HCT116 (cell line): Measurements from ENCODE around the gene MUSTN1. TPM values are rescaled to one million over a fixed set of nuclear protein-coding genes. Genes with fewer than 3 reads are reported as not detected.

ENCODE experiments used
- ATAC-seq: fragments of 200-7000 bp; cut with Tn5 transposase; 2 replicates; pipeline ENCODE4 v1.9.1; 2020; ENCODE audit warnings: mild to moderate bottlenecking, moderate library complexity
- BruUV-seq: library from RNA; stranded (reverse); fragments of 400-500 nt; replicated peaks from 2 replicates; lab custom pipeline; 2021; lab: Mats Ljungman, UMichigan
- CTCF ChIA-PET: fragments of 300-600 bp; sonication (Branson Sonifier 250); formaldehyde crosslinking; loops from one replicate; lab custom pipeline; 2021; ENCODE audit warnings: antibody characterized with exemption; lab: Charles Lee
- POLR2A ChIA-PET: fragments of 300-600, 350-600 bp; sonication (Branson Sonifier 250); formaldehyde crosslinking; loops from one replicate; lab custom pipeline; 2021; ENCODE audit warnings: antibody characterized with exemption; lab: Charles Lee
- RAD21 ChIA-PET, 2 experiments: fragments of 300-600 bp; sonication (Branson Sonifier 250); formaldehyde crosslinking; loops; one replicate each; lab custom pipeline; 2023; ENCODE audit warnings: low total read pairs in 2 of 2; ENCODE audit not compliant: uncharacterized antibody in 2 of 2, unreplicated experiment in 2 of 2, low non-redundant PET in 1 of 2; lab: Charles Lee
- DNase-seq: peaks from one replicate; pipeline ENCODE4 v3.0.0-alpha.2; 2010; ENCODE audit warnings: low read depth, low spot score
- H2AFZ ChIP-seq: fragments of 200-600 bp; shearing (Covaris generic), sonication (generic); 2 replicates; pipeline ENCODE4 v1.6.1; 2017; ENCODE audit warnings: low read depth, mixed run types, mixed read lengths, antibody characterized with exemption, low read length; ENCODE audit not compliant: poor library complexity, severe bottlenecking
- H3K27ac ChIP-seq: 2 replicates; pipeline ENCODE4 v1.5.1; 2012; ENCODE audit warnings: low read depth, low read length
- H3K27me3 ChIP-seq: fragments of 200-600 bp; sonication (generic); 2 replicates; pipeline ENCODE4 v1.6.1; 2016; ENCODE audit warnings: mixed run types, low read length, mixed read lengths; ENCODE audit not compliant: insufficient read depth
- H3K36me3 ChIP-seq, 2 experiments: fragments of 200-500 bp in 1 of 2; fragments of 200-600 bp in 1 of 2; sonication (Bioruptor generic) in 1 of 2; sonication (generic) in 1 of 2; 2 replicates each; pipeline versions ENCODE4 v1.5.1 to v1.6.1; 2014 to 2016; ENCODE audit warnings: low read length in 2 of 2, inconsistent platforms in 1 of 2, mixed read lengths in 1 of 2, mixed run types in 1 of 2; ENCODE audit not compliant: insufficient read depth in 2 of 2, control insufficient read depth in 1 of 2
- H3K4me1 ChIP-seq, 2 experiments: fragments of 200-600 bp in 1 of 2; sonication (generic) in 1 of 2; 2 replicates each; pipeline versions ENCODE4 v1.5.1 to v1.6.1; 2012 to 2017; ENCODE audit warnings: low read length in 2 of 2, inconsistent platforms in 1 of 2, mild to moderate bottlenecking in 1 of 2, mixed read lengths in 1 of 2, mixed run types in 1 of 2, moderate library complexity in 1 of 2; ENCODE audit not compliant: insufficient read depth in 2 of 2, control insufficient read depth in 1 of 2
- H3K4me2 ChIP-seq: fragments of 200-600 bp; sonication (generic); 2 replicates; pipeline ENCODE4 v1.6.1; 2017; ENCODE audit warnings: mixed run types, low read length, mixed read lengths
- H3K4me3 ChIP-seq, 2 experiments: fragments of 200-600 bp in 1 of 2; sonication (generic) in 1 of 2; replicated peaks in 1 of 2; 2 replicates each; pipeline ENCODE4 v1.5.1; 2011 to 2016; ENCODE audit warnings: low read length in 2 of 2, control low read depth in 1 of 2, low read depth in 1 of 2, mild to moderate bottlenecking in 1 of 2, mixed read lengths in 1 of 2, mixed run types in 1 of 2
- H3K79me2 ChIP-seq: fragments of 200-600 bp; sonication (generic); 2 replicates; pipeline ENCODE4 v1.6.1; 2017; ENCODE audit warnings: mild to moderate bottlenecking, mixed run types, low read length, moderate library complexity, mixed read lengths; ENCODE audit not compliant: insufficient read depth
- H3K9ac ChIP-seq: fragments of 200-600 bp; sonication (generic); 2 replicates; pipeline ENCODE4 v1.6.1; 2016; ENCODE audit warnings: low read length, mixed read lengths
- H3K9me2 ChIP-seq: fragments of 200-600 bp; sonication (generic), shearing (Covaris generic); 2 replicates; pipeline ENCODE4 v1.6.1; 2017; ENCODE audit warnings: mixed run types, mild to moderate bottlenecking, moderate library complexity; ENCODE audit not compliant: insufficient read depth
- H3K9me3 ChIP-seq, 2 experiments: fragments of 200-500 bp in 1 of 2; fragments of 200-600 bp in 1 of 2; sonication (Bioruptor generic) in 1 of 2; sonication (generic) in 1 of 2; 2 replicates each; pipeline ENCODE4 v1.6.1; 2014 to 2017; ENCODE audit warnings: low read length in 2 of 2, mixed read lengths in 2 of 2, inconsistent platforms in 1 of 2, low read depth in 1 of 2, mild to moderate bottlenecking in 1 of 2, mixed run types in 1 of 2, moderate library complexity in 1 of 2; ENCODE audit not compliant: control insufficient read depth in 1 of 2, insufficient read depth in 1 of 2
- H4K20me1 ChIP-seq: fragments of 200-600 bp; sonication (generic), shearing (Covaris generic); 2 replicates; pipeline ENCODE4 v1.6.1; 2017; ENCODE audit warnings: mixed run types, mild to moderate bottlenecking, moderate library complexity; ENCODE audit not compliant: insufficient read depth
- JUND ChIP-seq: IDR thresholded peaks from 2 replicates; pipeline ENCODE4 v1.6.1; 2012
- POLR2A ChIP-seq: IDR thresholded peaks from 2 replicates; pipeline ENCODE4 v1.7.0; 2011; ENCODE audit warnings: borderline replicate concordance; ENCODE audit not compliant: insufficient read depth, insufficient read length; ENCODE audit errors: extremely low read depth
- RAD21 ChIP-seq: IDR thresholded peaks from 2 replicates; pipeline ENCODE4 v1.6.1; 2012; ENCODE audit warnings: low read depth, mild to moderate bottlenecking
- SIN3A ChIP-seq: IDR thresholded peaks from 2 replicates; pipeline ENCODE4 v1.6.1; 2012; ENCODE audit warnings: low read depth
- SP1 ChIP-seq: IDR thresholded peaks from 2 replicates; pipeline ENCODE4 v1.6.1; 2012; ENCODE audit warnings: low read depth
- ZFX ChIP-seq: fragments of 450-650 bp; IDR thresholded peaks from 2 replicates; pipeline ENCODE4 v1.6.1; 2017
- ZNF274 ChIP-seq: fragments of 200-500 bp; sonication (Bioruptor generic); IDR thresholded peaks from 2 replicates; pipeline ENCODE4 v1.6.1; 2014; ENCODE audit warnings: mild to moderate bottlenecking, low read depth, low read length, inconsistent platforms
- intact Hi-C: fragments of 100-400 bp; cut with micrococcal nuclease; formaldehyde crosslinking; loops from 2 replicates; pipeline ENCODE4 v1.10.0; 2022
- total RNA-seq: library from RNA; stranded (reverse); gene quantifications from one replicate; pipeline ENCODE4 v1.2.1, GENCODE V29; 2021; ENCODE audit not compliant: unreplicated experiment
- TF ChIP-seq, protein P1 (sequence below), 3 experiments: fragments of 200-600 bp in 1 of 3; sonication (generic) in 1 of 3; IDR thresholded peaks in 2 of 3; conservative IDR thresholded peaks in 1 of 3; 2 replicates each; pipeline ENCODE4 v1.5.1; 2012 to 2017; ENCODE audit warnings: low read depth in 2 of 3, low read length in 2 of 3, antibody characterized with exemption in 1 of 3, borderline replicate concordance in 1 of 3, control low read depth in 1 of 3, mild to moderate bottlenecking in 1 of 3, mixed read lengths in 1 of 3, mixed run types in 1 of 3, moderate library complexity in 1 of 3; ENCODE audit not compliant: insufficient read depth in 1 of 3
- TF ChIP-seq, protein P2 (sequence below): IDR thresholded peaks from 2 replicates; pipeline ENCODE4 v1.6.1; 2012
- TF ChIP-seq, protein P3 (sequence below): IDR thresholded peaks from 2 replicates; pipeline ENCODE4 v1.6.1; 2011; ENCODE audit warnings: mild to moderate bottlenecking, low read length, moderate library complexity; ENCODE audit not compliant: insufficient replicate concordance; ENCODE audit errors: extremely low read depth

Gene MUSTN1
- total RNA-seq, 1 experiment from 2014 or later = 0.44 TPM

DNA sequence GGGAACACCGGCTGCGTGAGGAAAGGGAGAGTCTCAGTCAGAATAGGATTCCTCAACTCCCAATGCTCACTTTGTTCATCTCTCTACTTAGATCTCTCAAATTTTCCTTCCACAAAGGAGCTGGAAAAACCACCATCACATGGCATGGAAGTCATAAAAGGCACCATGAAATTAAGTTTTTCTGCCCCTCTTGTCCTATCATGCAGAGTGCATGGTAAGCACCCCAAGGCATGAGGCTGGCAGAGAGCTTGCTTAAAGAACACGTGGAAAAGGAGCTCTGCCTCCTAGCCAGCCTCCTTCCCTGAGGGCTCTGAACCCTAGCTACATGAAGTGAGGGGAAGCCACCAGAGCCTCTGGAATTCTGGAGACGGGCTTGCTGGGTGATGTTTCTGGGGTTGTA is 44.8 kb upstream of the MUSTN1 start:
- H3K4me1 ChIP-seq = no peaks in the 10 kb centered on the region
- H3K9me3 ChIP-seq = no peaks in the 10 kb centered on the region
- H3K27me3 ChIP-seq = no peaks in the 10 kb centered on the region
- H3K9ac ChIP-seq = no peak overlapping the region
- no peak overlapping the region for H3K4me3 ChIP-seq
- RAD21 ChIA-PET = no interaction called here
- no peak overlapping the region for H3K27ac ChIP-seq
- POLR2A ChIA-PET = no interaction called here
- H4K20me1 ChIP-seq = no peaks in the 10 kb centered on the region
- no peaks in the 10 kb centered on the region for H3K36me3 ChIP-seq
- no peak overlapping the region for H3K4me2 ChIP-seq
- no peak for DNase-seq
- CTCF ChIA-PET = interaction anchor here (1.0 kb wide), 1 partner anchor 55 kb away, joined by 3 read pairs; no protein-coding TSS in a partner anchor
- no TSS peak for BruUV-seq
- no peaks in the 10 kb centered on the region for H3K9me2 ChIP-seq
- no peak overlapping the region for H2AFZ ChIP-seq
- H3K79me2 ChIP-seq = no peaks in the 10 kb centered on the region
- TF ChIP-seq SP1 (no peak), ZFX (no peak), JUND (no peak), POLR2A (no peak), RAD21 (no peak), ZNF274 (no peak), SIN3A (no peak)
- TF ChIP-seq, protein P1, sequence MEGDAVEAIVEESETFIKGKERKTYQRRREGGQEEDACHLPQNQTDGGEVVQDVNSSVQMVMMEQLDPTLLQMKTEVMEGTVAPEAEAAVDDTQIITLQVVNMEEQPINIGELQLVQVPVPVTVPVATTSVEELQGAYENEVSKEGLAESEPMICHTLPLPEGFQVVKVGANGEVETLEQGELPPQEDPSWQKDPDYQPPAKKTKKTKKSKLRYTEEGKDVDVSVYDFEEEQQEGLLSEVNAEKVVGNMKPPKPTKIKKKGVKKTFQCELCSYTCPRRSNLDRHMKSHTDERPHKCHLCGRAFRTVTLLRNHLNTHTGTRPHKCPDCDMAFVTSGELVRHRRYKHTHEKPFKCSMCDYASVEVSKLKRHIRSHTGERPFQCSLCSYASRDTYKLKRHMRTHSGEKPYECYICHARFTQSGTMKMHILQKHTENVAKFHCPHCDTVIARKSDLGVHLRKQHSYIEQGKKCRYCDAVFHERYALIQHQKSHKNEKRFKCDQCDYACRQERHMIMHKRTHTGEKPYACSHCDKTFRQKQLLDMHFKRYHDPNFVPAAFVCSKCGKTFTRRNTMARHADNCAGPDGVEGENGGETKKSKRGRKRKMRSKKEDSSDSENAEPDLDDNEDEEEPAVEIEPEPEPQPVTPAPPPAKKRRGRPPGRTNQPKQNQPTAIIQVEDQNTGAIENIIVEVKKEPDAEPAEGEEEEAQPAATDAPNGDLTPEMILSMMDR (IDR thresholded peaks at IDR 0.05 in 2 of 3, conservative IDR thresholded peaks at IDR 0.05 in 1 of 3; ENCODE audit: borderline replicate concordance in 1 of 3, insufficient read depth in 1 of 3, low read depth in 2 of 3, low read length in 2 of 3) = no peak
- TF ChIP-seq, protein P2, sequence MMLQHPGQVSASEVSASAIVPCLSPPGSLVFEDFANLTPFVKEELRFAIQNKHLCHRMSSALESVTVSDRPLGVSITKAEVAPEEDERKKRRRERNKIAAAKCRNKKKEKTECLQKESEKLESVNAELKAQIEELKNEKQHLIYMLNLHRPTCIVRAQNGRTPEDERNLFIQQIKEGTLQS = no peak
- TF ChIP-seq, protein P3, sequence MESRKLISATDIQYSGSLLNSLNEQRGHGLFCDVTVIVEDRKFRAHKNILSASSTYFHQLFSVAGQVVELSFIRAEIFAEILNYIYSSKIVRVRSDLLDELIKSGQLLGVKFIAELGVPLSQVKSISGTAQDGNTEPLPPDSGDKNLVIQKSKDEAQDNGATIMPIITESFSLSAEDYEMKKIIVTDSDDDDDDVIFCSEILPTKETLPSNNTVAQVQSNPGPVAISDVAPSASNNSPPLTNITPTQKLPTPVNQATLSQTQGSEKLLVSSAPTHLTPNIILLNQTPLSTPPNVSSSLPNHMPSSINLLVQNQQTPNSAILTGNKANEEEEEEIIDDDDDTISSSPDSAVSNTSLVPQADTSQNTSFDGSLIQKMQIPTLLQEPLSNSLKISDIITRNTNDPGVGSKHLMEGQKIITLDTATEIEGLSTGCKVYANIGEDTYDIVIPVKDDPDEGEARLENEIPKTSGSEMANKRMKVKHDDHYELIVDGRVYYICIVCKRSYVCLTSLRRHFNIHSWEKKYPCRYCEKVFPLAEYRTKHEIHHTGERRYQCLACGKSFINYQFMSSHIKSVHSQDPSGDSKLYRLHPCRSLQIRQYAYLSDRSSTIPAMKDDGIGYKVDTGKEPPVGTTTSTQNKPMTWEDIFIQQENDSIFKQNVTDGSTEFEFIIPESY = no peak
- intact Hi-C loops = no loop called here
- ATAC-seq = no peak
